ENCODE data around the gene ADSS2.
"Not testable (repeated sequence)": the region's sequence is repeated elsewhere in the genome, so short reads cannot be mapped to it uniquely, and the experiment has no call there.

The ADSS2 gene

GRCh38 chr1:244451539-244451950 is at the start of gene ADSS2:
Gene ADSS2 (minus strand): TSS chr1:244451909. CDS start chr1:244451817, 92 bp downstream.
- DNase-seq (ENCODE audit: low read depth, low spot score): no peak

DNA sequence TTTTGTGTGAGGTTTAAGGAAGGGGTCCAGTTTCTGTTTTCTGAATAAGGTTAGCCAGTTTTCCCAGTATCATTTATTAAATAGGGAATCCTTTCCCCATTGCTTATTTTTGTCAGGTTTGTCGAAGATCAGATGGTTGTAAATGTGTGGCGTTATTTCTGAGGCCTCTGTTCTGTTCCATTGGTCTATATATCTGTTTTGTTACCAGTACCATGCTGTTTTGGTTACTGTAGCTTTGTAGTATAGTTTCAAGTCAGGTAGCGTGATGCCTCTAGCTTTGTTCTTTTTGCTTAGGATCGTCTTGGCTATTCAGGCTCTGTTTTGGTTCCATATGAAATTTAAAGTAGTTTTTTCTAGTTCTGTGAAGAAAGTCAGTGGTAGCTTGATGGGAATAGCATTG is 48.8 kb upstream of the ADSS2 start:
- DNase-seq (ENCODE audit: low read depth, low spot score): not testable (repeated sequence)

DNA sequence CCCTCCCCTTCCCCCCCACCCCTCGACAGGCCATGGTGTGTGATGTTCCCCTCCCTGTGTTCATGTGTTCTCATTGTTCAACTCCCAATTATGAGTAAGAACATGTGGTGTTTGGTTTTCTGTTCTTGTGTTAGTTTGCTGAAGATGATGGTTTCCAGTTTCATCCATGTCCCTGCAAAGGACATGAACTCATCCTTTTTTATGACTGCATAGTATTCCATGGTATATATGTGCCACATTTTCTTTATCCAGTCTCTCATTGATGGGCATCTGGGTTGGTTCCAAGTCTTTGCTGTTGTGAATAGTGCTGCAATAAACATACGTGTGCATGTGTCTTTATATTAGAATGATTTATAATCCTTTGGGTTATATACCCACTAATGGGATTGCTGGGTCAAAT is 47.8 kb upstream of the ADSS2 start:
- not testable (repeated sequence) for DNase-seq (ENCODE audit: low read depth, low spot score)

GRCh38 chr1:244497805-244498204 is 46.1 kb upstream of the ADSS2 start:
- no peak for DNase-seq (ENCODE audit: low read depth, low spot score)

DNA sequence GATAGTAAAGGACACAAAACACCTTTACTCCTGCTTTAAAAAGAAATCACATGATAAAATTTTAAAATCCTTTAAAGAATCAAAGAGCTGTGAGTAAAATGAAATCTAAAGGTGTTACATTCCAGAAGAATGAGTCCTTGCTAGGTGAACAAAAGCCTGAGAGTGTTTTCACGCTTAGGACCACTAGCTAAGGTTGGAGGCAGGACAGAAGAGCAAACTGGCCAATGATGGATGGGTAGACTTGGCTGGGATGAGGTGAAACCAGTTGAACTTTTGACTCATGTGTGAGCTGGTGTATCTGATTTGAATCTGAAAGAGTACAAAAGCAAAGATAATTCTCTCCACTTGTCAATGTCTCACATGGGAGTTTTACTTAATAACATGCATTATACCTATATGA is 44.5 kb upstream of the ADSS2 start:
- no peak for DNase-seq (ENCODE audit: low read depth, low spot score)

DNA sequence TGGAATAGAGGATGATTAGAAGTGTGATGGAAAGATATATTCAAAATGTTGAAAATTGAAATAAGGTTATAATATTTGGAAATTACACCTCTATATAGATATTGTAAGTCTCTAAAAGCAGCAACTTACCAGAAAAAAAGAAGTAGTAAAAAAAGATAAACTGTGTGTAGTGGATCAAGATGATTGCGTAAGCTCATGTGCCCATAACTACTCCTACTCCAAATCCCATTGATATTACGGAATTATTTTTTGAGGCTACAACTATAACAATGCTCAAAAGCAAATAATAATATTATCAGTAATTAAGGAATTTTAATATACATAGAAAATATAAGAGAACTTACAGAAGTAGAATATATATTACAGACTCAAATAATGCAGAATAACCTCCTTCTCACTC is 42.9 kb upstream of the ADSS2 start:
- no peak for DNase-seq (ENCODE audit: low read depth, low spot score)

DNA sequence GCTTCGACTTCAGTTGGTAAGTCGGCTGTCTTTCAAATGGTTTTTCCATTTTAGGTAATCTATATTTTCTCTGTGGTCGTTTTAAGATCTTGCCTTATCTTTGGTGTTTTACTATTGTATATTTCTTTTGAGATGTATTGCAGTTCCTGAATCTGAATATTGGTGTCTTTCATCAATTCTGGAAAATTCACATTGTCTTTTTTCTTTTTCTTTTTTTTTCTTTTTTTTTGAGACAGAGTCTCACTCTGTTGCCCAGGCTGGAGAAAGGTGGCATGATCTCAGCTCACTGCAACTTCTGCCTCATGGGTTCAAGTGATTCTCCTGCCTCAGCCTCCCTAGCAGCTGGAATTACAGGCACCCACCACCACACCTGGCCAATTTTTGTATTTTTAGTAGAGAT is 33.3 kb upstream of the ADSS2 start:
- not testable (repeated sequence) for DNase-seq (ENCODE audit: low read depth, low spot score)

DNA sequence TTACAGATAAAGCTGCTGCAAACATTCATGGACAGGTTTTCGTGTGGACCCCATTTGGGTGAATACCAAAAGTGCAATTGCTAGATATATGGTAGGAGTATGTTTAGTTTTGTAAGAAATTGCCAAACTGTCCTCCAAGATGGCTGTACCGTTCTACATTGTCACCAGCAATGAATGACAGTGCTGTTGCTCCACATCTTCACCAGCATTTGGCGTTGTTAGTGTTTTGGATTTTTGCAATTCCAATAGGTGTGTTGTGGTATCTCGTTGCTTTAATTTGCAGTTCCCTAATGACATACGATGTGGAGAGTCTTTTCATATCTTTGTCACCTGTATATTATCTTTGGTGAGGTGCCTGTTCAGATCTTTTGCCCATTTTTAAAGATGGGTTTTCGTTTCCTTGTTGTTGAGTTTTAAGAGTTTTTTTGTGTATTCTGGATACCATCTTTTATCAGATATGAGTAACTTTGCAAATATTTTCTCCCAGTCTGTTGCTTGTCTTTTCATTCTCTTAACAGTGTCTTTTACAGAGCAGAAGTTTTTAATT is 21.4 kb upstream of the ADSS2 start:
- no peak for DNase-seq (ENCODE audit: low read depth, low spot score)

- no peak for DNase-seq (ENCODE audit: low read depth, low spot score)
Observed at GRCh38 chr1:244466724-244467123, 15.0 kb upstream of the ADSS2 start.

GRCh38 chr1:244461245-244462071 is 9.7 kb upstream of the ADSS2 start, which contains the start of gene CATSPERE:
Gene CATSPERE (plus strand): TSS chr1:244461273. CDS start chr1:244461430, 157 bp downstream.
- peak; percentile 38 for DNase-seq (ENCODE audit: low read depth, low spot score)

- no peak for DNase-seq (ENCODE audit: low read depth, low spot score)
Observed at GRCh38 chr1:244460197-244460596, 8.5 kb upstream of the ADSS2 start.

DNA sequence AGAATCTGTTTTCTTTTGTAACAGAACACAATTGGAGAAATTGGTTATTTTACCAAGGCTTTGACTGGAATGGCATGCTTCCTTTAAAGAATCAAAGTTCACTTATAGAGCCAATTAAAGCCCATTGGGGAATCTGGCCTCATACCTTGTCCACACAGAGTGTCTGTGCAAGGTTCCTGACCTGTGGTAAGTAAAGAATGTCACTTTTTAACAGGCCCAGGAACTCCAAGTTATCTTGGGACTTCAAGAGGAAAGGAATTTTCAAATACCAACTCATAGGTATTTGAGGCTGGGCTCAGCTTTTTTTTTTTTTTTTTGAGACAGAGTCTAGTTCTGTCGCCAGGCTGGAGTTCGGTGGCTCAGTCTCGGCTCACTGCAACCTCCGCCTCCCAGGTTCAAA is 7.1 kb upstream of the ADSS2 start:
- no peak for DNase-seq (ENCODE audit: low read depth, low spot score)

- no peak for DNase-seq (ENCODE audit: low read depth, low spot score)
Observed at GRCh38 chr1:244456586-244456985, 4.9 kb upstream of the ADSS2 start.

DNA sequence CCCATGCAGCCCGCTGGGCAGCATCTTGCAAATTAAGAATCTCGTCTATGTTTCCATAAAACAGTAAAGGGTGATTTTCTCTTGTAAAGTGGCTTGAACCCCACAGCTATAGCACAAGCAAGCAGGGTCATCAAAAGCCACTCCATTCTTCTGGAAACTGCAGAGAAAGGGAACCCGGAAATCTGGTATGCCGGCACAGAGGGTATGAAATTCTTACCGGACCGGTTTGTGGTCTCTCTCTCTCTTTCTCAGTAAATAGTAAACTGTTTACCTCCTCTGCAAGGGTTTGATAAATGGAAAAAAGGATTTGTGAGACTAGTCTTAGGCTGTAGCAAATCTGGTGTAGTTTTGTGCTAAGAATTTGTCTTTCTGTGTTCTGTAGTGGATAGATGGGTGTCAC is 2.7 kb upstream of the ADSS2 start:
- no peak for DNase-seq (ENCODE audit: low read depth, low spot score)

DNA sequence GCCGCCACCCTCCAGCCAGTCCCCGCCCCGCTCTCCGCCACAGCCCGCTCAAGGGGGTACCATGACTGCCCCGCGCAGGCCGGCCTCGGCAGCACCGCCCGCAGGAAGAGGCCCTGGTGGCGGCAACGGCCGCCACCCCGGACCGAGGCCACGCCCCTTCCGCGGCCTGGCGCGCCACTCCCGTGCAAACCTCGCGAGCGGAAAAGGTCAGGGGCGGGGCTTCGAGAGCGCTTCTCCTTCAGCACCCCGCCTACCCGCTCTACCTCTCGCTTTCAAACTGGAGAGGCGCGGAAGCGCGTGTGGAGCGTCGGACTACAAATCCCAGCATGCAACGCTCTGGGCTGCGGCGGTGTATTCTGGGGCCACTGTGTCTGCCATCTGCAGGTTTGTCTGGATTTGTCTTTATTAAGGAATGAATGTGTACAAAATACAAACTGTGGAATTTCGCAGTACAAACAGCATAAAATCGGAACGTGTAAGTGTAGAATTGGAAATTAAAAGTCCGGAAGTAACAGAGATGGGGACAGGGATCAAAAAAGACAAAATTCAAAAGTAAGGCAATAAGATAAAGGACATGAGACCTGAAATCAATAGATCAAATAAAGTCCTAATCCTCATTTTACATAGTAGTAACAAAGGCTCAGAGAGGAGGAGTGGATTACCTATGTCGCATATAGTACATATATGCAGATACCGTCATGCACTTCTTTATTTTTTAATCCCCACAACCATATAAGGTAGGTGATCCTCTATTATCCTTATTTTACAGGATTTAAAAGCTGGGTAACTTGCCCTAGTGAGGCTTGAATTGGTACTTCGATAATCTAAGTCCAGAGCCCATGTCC is 464 bp upstream of the ADSS2 start:
- peak; percentile 99 for DNase-seq (ENCODE audit: low read depth, low spot score)

- peak; percentile 27 for DNase-seq (ENCODE audit: low read depth, low spot score)
Observed at GRCh38 chr1:244450597-244451538, 841 bp downstream of the ADSS2 start.

- DNase-seq (ENCODE audit: low read depth, low spot score): no peak
Observed at GRCh38 chr1:244449936-244450508, 1.7 kb downstream of the ADSS2 start.

DNA sequence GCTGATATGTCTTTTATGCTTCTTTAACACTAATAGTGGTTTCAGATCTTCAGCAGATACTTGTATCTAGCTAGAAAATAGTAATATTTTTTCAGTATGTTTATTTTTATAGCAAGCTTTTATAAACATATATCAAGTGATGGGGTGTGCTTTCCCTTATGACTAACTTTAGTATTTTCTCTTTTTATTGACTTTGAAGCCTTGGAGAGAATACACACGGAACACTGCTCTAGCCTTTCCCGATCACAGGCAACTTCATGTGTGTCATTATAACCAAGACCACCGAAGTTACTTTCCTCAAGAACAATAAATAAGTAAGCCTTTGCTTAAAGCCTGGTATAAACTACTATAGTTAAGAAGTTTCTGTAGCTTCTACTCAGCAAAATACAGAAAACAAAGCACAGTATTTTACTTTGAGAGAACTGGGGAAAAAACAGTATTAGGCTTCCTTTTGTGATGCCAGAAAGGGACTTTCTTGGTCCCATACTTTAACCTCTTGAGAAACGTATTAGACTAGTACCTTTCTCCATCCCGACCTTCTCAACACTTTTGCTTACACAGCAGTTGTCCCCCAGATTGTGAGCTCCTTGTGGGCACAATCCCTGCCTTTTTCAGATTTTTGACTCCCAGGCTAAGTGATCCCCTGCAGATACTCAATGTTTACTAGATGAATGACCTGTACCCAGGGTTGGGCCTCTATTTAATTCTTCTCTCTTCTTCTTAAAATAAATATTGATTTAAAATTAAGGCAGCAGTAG is 3.3 kb downstream of the ADSS2 start:
- DNase-seq (ENCODE audit: low read depth, low spot score): no peak

- DNase-seq (ENCODE audit: low read depth, low spot score): no peak
Observed at GRCh38 chr1:244447552-244447951, 4.2 kb downstream of the ADSS2 start.

GRCh38 chr1:244447024-244447423 is 4.7 kb downstream of the ADSS2 start:
- DNase-seq (ENCODE audit: low read depth, low spot score): no peak

All from activated naive CD8-positive, alpha-beta T cell treated with anti-CD3 and anti-CD28 coated beads, Interleukin-2, amount 50 U/mL, for 16 hours (primary cell).